Smooth muscle cell (in vitro differentiated cells): ENCODE results near the gene MDP1. TPM values are rescaled to one million over a fixed set of nuclear protein-coding genes. Genes with fewer than 3 reads are reported as not detected.

Experiments
- DNase-seq: peaks from one replicate; lab custom pipeline; 2025; ENCODE audit not compliant: unreplicated experiment; lab: John Stamatoyannopoulos, UW
- H2AFZ ChIP-seq: fragments of 200-600 bp; sonication (generic); 2 replicates; pipeline ENCODE4 v1.6.0; 2016; ENCODE audit warnings: antibody characterized with exemption, low read depth, mild to moderate bottlenecking
- H3F3A ChIP-seq: fragments of 200-600 bp; sonication (generic); 2 replicates; pipeline ENCODE4 v1.6.0; 2017; ENCODE audit warnings: antibody characterized with exemption, low read depth
- H3K27ac ChIP-seq: fragments of 200-600 bp; sonication (generic); 2 replicates; pipeline ENCODE4 v1.5.1; 2016; ENCODE audit warnings: low read depth, mild to moderate bottlenecking
- H3K27me3 ChIP-seq: fragments of 200-600 bp; sonication (generic); 2 replicates; pipeline ENCODE4 v1.6.1; 2016; ENCODE audit warnings: low read depth, mild to moderate bottlenecking
- H3K36me3 ChIP-seq: fragments of 200-600 bp; sonication (generic); 2 replicates; pipeline ENCODE4 v1.5.1; 2016; ENCODE audit warnings: low read depth
- H3K4me1 ChIP-seq: fragments of 200-600 bp; sonication (generic); 2 replicates; pipeline ENCODE4 v1.5.1; 2016; ENCODE audit warnings: low read depth
- H3K4me2 ChIP-seq: fragments of 200-600 bp; sonication (generic); 2 replicates; pipeline ENCODE4 v1.6.0; 2016; ENCODE audit warnings: mild to moderate bottlenecking
- H3K4me3 ChIP-seq: fragments of 200-600 bp; sonication (generic); 2 replicates; pipeline ENCODE4 v1.5.1; 2016; ENCODE audit warnings: mild to moderate bottlenecking
- H3K79me2 ChIP-seq: fragments of 200-600 bp; sonication (generic); 2 replicates; pipeline ENCODE4 v1.6.0; 2016; ENCODE audit warnings: low read depth, mild to moderate bottlenecking
- H3K9ac ChIP-seq: fragments of 200-600 bp; sonication (generic); 2 replicates; pipeline ENCODE4 v1.6.0; 2016; ENCODE audit warnings: low read depth
- H3K9me3 ChIP-seq: fragments of 200-600 bp; sonication (generic); replicated peaks from 2 replicates; pipeline ENCODE4 v1.5.1; 2016; ENCODE audit warnings: low read depth
- H4K20me1 ChIP-seq: fragments of 200-600 bp; sonication (generic); 2 replicates; pipeline ENCODE4 v1.6.0; 2016; ENCODE audit warnings: low read depth
- CTCF ChIP-seq: fragments of 200-600 bp; sonication (generic); IDR thresholded peaks from 2 replicates; pipeline ENCODE4 v1.5.1; 2017; ENCODE audit warnings: borderline replicate concordance, mild to moderate bottlenecking, antibody characterized with exemption; ENCODE audit not compliant: insufficient read depth, poor library complexity, severe bottlenecking
- WGBS: methylation state at CpG from one replicate; pipeline ENCODE4 v1.1.7; 2016; ENCODE audit warnings: low lambda C conversion rate; 5-methylcytosine and 5-hydroxymethylcytosine counted together
- polyA plus RNA-seq: library from polyadenylated mRNA; unstranded; fragments of >200 nt; fragmentation: Nextera tagmentation; extraction: Ambion mirVana; gene quantifications from 2 replicates; pipeline ENCODE4 v1.2.1, GENCODE V29; 2016
- total RNA-seq: library from RNA; depleted of rRNA; stranded (reverse); fragments of >200 nt; gene quantifications from 2 replicates; pipeline ENCODE4 v1.2.3, GENCODE V29; 2014

The MDP1 gene
- total and polyA plus RNA-seq, 2 experiments from 2014 or later = 31.0 to 42.3 TPM

- H3K79me2 ChIP-seq = peaks cover 59% of the 10 kb centered on the region
- 60% methylated on average over 2 of the region's 2 CpGs for WGBS
- DNase-seq = no peak
- peaks cover 4% of the 10 kb centered on the region for H4K20me1 ChIP-seq
- H3K4me3 ChIP-seq = peak overlapping the region; percentile 85
- H3F3A ChIP-seq = peaks cover 23% of the 10 kb centered on the region
- peak overlapping the region; percentile 93 for H3K4me2 ChIP-seq
- no peaks in the 10 kb centered on the region for H3K27me3 ChIP-seq
- TF ChIP-seq CTCF = no peak
- H2AFZ ChIP-seq = no peak overlapping the region
- no peaks in the 10 kb centered on the region for H3K9me3 ChIP-seq
- peaks cover 17% of the 10 kb centered on the region for H3K4me1 ChIP-seq
- H3K36me3 ChIP-seq = no peaks in the 10 kb centered on the region
- no peak overlapping the region for H3K27ac ChIP-seq
- H3K9ac ChIP-seq = peak overlapping the region; percentile 89
Observed at GRCh38 chr14:24233538-24233866, 17.6 kb upstream of the MDP1 start.

- no peaks in the 10 kb centered on the region for H3K27me3 ChIP-seq
- 10% methylated on average over 38 of the region's 38 CpGs for WGBS
- no peak for DNase-seq
Observed at GRCh38 chr14:24232645-24233537, 17.0 kb upstream of the MDP1 start, which contains the start of gene GMPR2. Gene GMPR2 (plus strand): TSS chr14:24232929. CDS start chr14:24233254, 325 bp downstream.

GRCh38 chr14:24232121-24232644 is 16.3 kb upstream of the MDP1 start, which contains the start of gene NEDD8:
Gene NEDD8 (minus strand): TSS chr14:24232367. CDS start chr14:24232267, 100 bp downstream.
- Histone ChIP-seq H3K36me3 (no peaks in the 10 kb centered on the region), H3K9ac (peak within 1 kb of the TSS; percentile 91), H3K4me1 (peaks cover 17% of the 10 kb centered on the region), H4K20me1 (peaks cover 15% of the 10 kb centered on the region), H3K27me3 (no peaks in the 10 kb centered on the region), H3K27ac (peak within 1 kb of the TSS; percentile 89), H3K4me2 (peak within 1 kb of the TSS; percentile 93), H2AFZ (peak within 1 kb of the TSS; percentile 90), H3F3A (peaks cover 12% of the 10 kb centered on the region), H3K79me2 (peaks cover 72% of the 10 kb centered on the region), H3K9me3 (no peaks in the 10 kb centered on the region), H3K4me3 (peak within 1 kb of the TSS; percentile 85)
- under 1% methylated on average over 27 of the region's 30 CpGs for WGBS
- TF ChIP-seq CTCF = no peak
- DNase-seq = peak; percentile 74

More at GRCh38 chr14:24232645-24233537, 17.0 kb upstream of the MDP1 start, which contains the start of gene GMPR2:
- peaks cover 17% of the 10 kb centered on the region for H3K4me1 ChIP-seq
- TF ChIP-seq CTCF = no peak
- H3K79me2 ChIP-seq = peaks cover 64% of the 10 kb centered on the region
- H3K4me3 ChIP-seq = peak within 1 kb of the TSS; percentile 85
- H3F3A ChIP-seq = peaks cover 17% of the 10 kb centered on the region
- H3K4me2 ChIP-seq = peak within 1 kb of the TSS; percentile 93
- peak within 1 kb of the TSS; percentile 89 for H3K27ac ChIP-seq
- H4K20me1 ChIP-seq = peaks cover 8% of the 10 kb centered on the region
- H3K36me3 ChIP-seq = no peaks in the 10 kb centered on the region
- no peaks in the 10 kb centered on the region for H3K9me3 ChIP-seq
- H3K9ac ChIP-seq = peak within 1 kb of the TSS; percentile 91
- peak within 1 kb of the TSS; percentile 90 for H2AFZ ChIP-seq
